Measurements from ENCODE around the gene ITGB8. TPM values are rescaled to one million over a fixed set of nuclear protein-coding genes. Genes with fewer than 3 reads are reported as not detected.

ITGB8 gene
- total RNA-seq, 2 experiments from 2014 or later, result not detected

Other genes starting within 250 kb of the ITGB8 start
- gene MACC1, start 113.5 kb upstream of the ITGB8 start, total RNA-seq, result under 1 TPM; 0.34 to 0.44 TPM